T47D (cell line): ENCODE results near the gene MAGOH.
"Not testable (repeated sequence)": the region's sequence is repeated elsewhere in the genome, so short reads cannot be mapped to it uniquely, and the experiment has no call there.

ENCODE experiments used
- DNase-seq, 2 experiments: peaks; one replicate each; pipeline versions ENCODE4 v3.0.0 to v3.0.0-alpha.2; 2011 to 2012; ENCODE audit warnings: low read depth in 1 of 2, low spot score in 1 of 2
- JUND ChIP-seq: IDR thresholded peaks from 2 replicates; pipeline ENCODE4 v1.6.1; 2012; ENCODE audit warnings: low read depth
- in situ Hi-C: cut with HindIII; loops from 2 replicates; pipeline ENCODE4 v1.10.0; 2016; ENCODE audit warnings: low sequenced_read_pairs, low pct_unique_long_range_greater_than_20kb

MAGOH gene

DNA sequence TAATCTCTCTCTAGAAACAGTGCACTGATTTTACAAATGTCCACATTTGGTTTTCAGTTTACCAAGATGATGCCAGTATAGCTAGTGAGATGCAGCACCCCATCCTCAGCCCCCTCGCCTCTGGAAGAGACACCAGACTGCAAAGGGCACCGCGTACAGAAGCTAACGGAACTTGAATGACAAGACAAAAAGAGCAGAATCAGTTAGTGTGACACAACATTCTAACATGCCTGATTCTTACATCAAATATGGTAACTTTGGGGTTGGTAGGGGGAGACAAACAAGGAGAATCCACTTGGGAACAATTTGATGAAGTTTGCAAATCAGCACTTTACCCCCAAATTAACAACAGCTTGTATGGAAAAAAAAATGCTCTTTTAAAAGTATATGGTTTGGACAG is 4.1 kb upstream of the MAGOH start:
- in situ Hi-C loops: no loop called here
- DNase-seq: no peak

DNA sequence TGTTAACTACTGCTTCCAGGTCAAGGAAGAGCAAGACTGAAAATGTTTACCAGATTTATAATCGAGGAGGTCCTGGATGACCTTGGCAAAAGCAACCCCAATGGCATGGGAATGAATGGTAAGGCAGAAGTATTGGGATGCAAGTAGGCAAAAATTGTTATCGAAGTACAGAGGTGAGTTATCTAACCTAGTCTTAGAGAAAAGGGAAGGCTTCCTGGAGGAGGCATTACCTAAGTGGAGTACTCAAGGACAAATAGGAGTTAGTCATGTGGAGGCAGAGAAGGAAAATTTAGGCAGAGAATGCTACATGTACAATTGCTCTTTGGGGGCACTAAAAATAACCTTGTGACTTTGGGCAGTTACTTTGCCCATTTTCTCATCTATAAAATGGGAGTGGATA is 3.5 kb upstream of the MAGOH start:
- in situ Hi-C loops: no loop called here
- DNase-seq: no peak
- TF ChIP-seq JUND: no peak

More for the DNA sequence above, 4.1 kb upstream of the MAGOH start:
- TF ChIP-seq JUND: no peak

DNA sequence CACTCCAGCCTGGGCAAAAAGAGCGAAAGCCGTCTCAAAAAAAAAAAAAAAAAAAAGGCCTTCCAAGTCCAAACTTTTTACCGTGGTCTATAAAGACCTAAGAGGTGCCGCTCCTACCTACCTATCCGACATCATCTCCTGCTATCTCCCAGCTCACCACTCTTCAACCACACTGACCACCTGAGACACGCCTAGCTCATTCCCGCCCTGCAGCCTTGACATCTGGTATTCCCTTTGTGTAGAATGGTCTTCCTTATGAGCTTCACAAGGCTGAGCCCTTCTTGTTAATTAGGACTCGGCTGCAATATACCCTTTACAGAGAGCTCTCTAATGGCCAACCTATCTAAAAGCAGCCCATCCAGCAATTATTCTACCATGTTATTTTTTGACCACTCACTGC is 680 bp downstream of the MAGOH start:
- DNase-seq: no peak
- TF ChIP-seq JUND: no peak
- in situ Hi-C loops: no loop called here

DNA sequence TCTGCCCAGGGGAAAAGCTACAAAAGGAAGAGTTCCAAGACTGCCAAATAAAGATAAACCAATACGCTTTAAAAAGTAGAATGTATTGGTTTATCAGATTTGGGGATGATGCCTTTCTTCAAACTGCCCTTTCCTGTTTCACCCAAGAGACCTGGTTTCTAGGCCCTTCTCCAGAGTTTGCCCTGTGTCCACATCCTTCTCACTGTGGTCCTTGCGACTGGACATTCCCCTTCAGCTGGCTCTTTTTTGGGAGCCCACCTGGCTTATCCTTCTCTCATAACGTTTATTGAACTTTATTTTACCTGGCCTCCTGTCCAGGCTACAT is 17.4 kb downstream of the MAGOH start:
- no peak for TF ChIP-seq JUND
- in situ Hi-C loops: no loop called here
- DNase-seq: no peak

DNA sequence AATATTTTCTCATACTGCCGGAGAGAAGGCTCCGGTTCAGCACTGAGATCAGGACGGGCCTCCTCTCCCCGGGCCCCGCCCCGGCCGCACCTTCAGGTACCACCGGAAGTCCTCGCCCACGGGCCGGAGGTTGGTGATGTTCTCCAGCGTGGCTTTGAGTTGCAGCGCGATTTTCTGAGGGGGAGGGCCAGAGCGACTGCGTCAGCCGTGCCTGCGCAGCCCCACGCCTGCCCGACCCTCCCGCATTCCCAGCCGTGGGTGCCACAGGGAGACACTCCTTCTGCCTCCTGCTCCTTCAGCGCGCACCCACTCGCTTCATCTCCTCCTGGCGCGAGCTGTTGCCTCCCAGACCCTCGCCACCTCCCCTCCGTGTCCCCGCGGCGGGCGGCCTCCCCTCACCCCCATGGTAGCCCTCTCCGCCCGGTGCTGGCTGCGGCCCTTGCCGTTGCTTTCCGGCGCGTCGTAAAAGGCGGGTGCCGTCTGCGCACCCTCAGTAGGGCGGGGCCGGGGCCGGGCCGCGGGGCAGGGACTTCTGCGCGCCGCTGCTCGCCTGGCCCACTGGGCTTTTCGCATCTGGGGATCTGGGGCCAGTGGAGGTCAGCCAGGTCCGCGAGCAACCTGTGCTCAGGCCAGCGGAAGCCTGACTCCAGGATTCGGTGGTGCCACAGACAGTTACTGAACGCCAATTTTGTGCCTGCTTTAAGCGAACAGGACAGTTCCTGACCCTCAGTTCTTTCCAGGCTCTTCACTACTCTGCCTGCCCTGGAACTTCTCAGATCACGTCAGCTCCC is 18.0 kb downstream of the MAGOH start, which contains the start of gene CZIB:
Gene CZIB (minus strand): TSS at position 464 of the 791 bp plus-strand sequence. CDS start 59 bp downstream, at position 405.
- in situ Hi-C loops: no loop called here
- peak; percentile 54 to 93 for DNase-seq
- no peak for TF ChIP-seq JUND

DNA sequence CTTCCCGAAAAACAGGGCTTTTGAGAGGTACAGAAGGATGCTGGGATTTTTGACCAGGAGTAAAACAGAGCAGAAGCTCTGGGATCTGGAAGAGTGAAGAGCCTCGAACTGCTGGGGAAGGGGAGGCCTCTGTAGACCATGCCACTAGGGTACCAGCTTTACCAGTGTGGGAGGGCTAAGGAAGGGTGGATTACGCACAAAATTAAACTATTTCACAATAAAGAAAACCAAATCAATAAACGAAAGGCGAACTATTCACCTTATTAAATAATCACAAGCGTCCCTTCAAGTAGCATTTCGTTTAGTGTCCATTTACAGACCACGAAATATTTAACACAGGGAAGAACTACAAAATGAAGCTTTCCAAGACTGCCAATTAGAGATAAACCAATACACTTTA is 18.6 kb downstream of the MAGOH start:
- no peak for DNase-seq
- in situ Hi-C loops: no loop called here
- no peak for TF ChIP-seq JUND

DNA sequence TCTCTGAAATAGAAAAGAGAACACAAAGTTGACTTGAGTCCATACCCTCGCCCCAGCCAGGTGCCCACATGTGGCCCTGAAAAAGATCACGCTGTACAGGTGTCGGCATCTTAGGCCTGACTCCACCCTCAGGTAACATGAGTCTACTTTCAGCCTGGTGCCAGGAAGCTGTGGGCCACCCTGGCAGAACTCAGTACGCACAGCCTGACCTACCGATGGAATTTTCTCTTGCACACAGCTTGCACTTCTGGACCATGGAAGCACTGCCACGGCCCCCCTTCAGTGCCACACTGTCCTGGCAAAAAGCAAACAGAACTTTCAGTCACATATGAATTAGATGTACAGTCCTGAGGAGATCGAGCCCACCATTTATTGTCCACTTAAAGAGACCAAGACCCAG is 20.1 kb downstream of the MAGOH start:
- DNase-seq: no peak
- no peak for TF ChIP-seq JUND
- in situ Hi-C loops: no loop called here

DNA sequence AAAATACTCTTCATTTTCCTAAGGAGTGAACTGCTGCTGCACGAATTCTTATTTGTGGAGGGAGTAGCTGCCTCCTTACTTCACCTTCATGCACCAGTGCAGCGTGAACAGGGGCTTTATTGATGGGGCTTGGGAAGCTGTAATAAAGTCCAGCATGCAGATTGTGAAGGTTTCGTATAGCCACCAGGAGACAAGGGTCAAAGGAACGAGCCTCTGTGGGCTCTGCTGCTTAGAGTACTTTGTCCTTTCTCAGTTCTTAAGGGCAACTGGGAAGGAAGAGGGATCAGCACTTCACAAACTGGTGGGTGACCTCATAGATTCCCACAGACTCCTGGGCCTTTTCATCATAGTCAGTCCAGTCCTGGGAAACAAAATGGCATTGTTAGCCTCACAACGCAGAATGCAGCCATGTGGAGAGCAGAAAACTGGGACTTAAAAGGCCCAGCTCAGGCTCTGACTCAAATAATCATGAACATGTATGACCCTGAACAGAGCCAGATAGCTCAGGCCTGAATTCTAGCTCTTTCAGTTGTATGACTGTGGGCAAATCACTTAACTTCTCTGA is 23.9 kb downstream of the MAGOH start:
- TF ChIP-seq JUND: no peak
- in situ Hi-C loops: no loop called here
- no peak for DNase-seq

DNA sequence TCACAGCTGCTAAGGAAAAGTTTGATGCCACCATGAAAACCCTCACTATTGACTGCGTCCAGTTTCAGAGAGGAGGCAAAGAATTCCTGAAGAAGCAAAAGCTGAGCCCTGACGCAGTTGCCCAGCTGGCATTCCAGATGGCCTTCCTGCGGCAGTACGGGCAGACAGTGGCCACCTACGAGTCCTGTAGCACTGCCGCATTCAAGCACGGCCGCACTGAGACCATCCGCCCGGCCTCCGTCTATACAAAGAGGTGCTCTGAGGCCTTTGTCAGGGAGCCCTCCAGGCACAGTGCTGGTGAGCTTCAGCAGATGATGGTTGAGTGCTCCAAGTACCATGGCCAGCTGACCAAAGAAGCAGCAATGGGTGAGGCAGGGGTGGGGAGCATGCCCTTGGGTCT is 27.4 kb downstream of the MAGOH start:
- DNase-seq: no peak
- TF ChIP-seq JUND: no peak
- in situ Hi-C loops: no loop called here

DNA sequence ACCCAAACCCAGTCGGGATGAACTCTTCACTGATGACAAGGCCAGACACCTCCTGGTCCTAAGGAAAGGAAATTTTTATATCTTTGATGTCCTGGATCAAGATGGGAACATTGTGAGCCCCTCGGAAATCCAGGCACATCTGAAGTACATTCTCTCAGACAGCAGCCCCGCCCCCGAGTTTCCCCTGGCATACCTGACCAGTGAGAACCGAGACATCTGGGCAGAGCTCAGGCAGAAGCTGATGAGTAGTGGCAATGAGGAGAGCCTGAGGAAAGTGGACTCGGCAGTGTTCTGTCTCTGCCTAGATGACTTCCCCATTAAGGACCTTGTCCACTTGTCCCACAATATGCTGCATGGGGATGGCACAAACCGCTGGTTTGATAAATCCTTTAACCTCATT is 28.0 kb downstream of the MAGOH start:
- DNase-seq: no peak
- in situ Hi-C loops: no loop called here
- no peak for TF ChIP-seq JUND

DNA sequence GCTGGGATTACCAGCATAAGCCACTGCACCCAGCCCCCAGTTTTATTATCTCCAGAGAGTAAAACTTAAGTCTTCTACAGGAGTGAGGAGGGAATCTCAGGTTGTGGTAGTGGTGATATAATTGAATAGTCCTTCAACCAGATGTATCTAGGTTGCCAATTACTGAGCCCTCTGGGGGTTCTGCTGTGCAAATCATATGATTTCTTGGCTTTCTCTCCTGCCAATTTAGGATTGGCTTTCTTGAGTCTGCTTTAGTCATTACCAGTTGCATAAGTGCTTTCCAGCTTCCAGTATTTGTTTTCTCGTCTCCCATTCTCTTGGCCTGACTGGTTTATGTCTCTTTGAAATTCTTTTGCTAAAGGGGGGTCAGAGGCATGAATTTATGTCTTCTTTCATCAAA is 30.6 kb downstream of the MAGOH start:
- no peak for DNase-seq
- in situ Hi-C loops: no loop called here
- no peak for TF ChIP-seq JUND

DNA sequence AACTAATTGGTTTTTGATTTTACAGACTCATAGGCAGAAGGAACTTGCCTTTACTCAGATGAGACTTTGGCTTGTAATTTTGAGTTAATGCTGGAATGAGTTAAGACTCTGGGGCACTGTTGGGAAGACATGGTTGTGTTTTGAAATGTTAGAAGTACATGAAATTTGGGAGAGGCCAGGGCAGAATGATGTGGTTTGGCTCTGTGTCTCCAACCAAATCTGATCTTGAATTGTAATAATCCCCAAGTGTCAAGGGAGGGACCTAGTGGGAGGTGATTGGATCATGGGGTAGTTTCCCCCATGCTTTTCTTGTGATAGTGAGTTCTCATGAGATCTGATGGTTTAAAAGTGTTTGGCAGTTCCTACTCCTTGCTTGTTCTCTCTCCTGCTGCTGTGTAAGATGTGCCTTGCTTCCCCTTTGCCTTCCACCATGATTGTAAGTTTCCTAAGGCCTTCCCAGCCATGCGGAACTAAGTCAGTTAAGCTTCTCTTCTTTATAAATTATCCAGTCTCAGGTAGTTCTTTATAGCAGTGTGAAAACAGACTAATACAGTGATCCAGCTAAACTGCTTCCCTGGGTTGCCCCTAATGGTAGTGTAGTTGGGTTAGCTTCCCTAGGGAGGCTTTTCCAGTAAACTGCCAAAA is 31.5 kb downstream of the MAGOH start:
- no peak for DNase-seq
- in situ Hi-C loops: no loop called here
- no peak for TF ChIP-seq JUND

DNA sequence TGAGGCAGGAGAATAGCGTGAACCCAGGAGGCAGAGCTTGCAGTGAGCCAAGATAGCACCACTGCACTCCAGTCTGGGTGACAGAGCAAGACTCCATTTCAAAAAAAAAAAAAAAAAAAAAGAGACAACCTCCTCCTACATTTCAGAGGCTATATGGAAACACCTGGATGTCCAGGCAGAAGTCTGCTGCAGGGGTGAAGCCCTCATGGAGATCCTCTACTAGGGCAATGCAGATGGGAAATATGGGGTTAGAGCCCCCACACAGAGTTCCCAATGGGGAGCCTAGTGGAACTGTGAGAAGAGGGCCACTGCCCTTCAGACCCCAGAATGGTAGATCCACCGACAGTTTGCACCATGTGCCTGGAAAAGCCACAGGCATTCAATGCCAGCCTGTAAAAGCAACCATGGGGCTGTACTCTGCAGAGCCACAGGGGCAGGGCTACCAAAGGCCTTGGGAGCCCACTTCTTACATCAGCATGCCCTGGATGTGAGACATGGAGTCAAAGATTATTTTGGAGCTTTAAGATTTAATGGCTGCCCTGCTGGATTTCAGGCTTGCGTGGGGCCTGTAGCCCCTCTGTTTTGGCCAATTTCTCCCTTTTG is 32.1 kb downstream of the MAGOH start:
- in situ Hi-C loops, DNase-seq: not testable (repeated sequence)

DNA sequence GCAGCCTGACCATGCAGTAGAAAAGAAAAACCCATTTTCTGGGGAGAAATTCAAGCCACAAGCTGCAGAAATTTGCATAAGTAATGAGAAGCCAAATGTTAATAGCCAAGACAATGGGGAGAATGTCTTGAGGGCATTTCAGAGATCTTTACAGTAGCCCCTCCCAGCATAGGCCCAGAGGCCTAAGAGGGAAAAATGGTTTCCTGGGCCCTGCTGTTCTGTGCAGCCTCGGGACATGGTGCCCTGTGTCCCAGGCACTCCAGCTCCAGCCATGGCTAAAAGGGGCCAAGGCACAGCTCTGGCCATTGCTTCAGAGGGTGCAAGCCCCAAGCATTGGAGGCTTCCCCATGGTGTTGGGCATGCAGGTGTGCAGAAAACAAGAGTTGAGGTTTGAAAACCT is 32.8 kb downstream of the MAGOH start:
- in situ Hi-C loops, DNase-seq: not testable (repeated sequence)
